Endothelial cell (in vitro differentiated cells): Measurements from ENCODE around the gene RIN3. TPM values are rescaled to one million over a fixed set of nuclear protein-coding genes. Genes with fewer than 3 reads are reported as not detected.

Experiments
- DNase-seq: peaks from one replicate; pipeline ENCODE4 v3.0.0; 2021; ENCODE audit warnings: low spot score
- H3K27ac Mint-ChIP-seq: one replicate; pipeline ENCODE4 v1.8.0; 2021; ENCODE audit warnings: mixed read lengths, inconsistent platforms; ENCODE audit not compliant: unreplicated experiment
- H3K27me3 Mint-ChIP-seq: one replicate; pipeline ENCODE4 v1.8.0; 2021; ENCODE audit warnings: mild to moderate bottlenecking, moderate library complexity, mixed read lengths, inconsistent platforms; ENCODE audit not compliant: unreplicated experiment
- H3K36me3 Mint-ChIP-seq: one replicate; pipeline ENCODE4 v1.8.0; 2021; ENCODE audit warnings: mild to moderate bottlenecking, low read depth, mixed read lengths, inconsistent platforms; ENCODE audit not compliant: unreplicated experiment
- H3K4me1 Mint-ChIP-seq: one replicate; pipeline ENCODE4 v1.8.0; 2021; ENCODE audit warnings: mild to moderate bottlenecking, mixed read lengths, inconsistent platforms; ENCODE audit not compliant: unreplicated experiment
- H3K4me3 Mint-ChIP-seq: one replicate; pipeline ENCODE4 v1.8.0; 2021; ENCODE audit warnings: mild to moderate bottlenecking, mixed read lengths, inconsistent platforms; ENCODE audit not compliant: unreplicated experiment
- H3K9me3 Mint-ChIP-seq: one replicate; pipeline ENCODE4 v1.8.0; 2021; ENCODE audit warnings: mixed read lengths, inconsistent platforms; ENCODE audit not compliant: unreplicated experiment
- total RNA-seq: library from RNA; stranded (reverse); fragmentation: NEBNext Ultra II Directional; extraction: Animal tissue kit (Norgen Biotek cat#: 25700); gene quantifications from one replicate; pipeline ENCODE4 v1.2.1, GENCODE V29; 2021; ENCODE audit not compliant: unreplicated experiment
- TF ChIP-seq, protein P1 (sequence below): fragments of 200-600 bp; sonication (generic); IDR thresholded peaks from one replicate; pipeline ENCODE4 v1.5.0; 2021; ENCODE audit warnings: antibody characterized with exemption; ENCODE audit not compliant: unreplicated experiment

Gene RIN3
- total RNA-seq, 1 donor from 2014 or later, result 25.8 TPM

DNA sequence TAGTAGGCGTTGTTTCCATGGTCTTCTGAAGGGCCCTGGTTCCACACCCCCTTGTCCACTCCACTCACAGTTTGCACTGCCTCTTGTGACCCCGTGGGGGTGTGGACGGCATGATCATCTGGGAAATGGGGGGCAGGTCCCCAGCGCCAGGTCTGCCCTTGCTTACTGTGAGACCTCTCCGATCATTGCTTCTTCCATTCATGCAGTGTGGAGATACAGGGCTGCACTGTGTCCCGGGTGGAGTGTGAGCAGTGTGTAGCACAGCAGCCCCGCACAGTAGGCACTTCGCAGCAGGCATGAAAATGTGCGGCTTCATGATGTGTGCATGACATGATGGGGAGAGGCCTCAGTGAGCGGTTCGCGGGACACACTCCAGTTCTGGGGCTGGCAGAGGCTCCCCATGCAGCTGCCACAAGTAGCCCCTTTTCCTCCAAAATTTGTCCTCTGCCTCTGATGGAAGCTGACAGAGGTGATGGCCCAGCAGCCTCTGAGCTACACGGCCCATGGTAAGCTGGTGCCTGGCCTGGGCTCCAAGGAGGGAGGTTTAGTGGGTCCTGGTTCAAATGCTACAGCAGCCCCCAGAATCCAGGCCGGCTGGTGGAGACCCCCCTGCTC, 15.0 kb downstream of the RIN3 start:
- Mint-ChIP-seq H3K4me1 (no peaks in the 10 kb centered on the region), H3K27me3 (peaks cover 5% of the 10 kb centered on the region), H3K36me3 (peaks cover 4% of the 10 kb centered on the region), H3K4me3 (no peak overlapping the region), H3K9me3 (no peaks in the 10 kb centered on the region), H3K27ac (no peak overlapping the region)
- TF ChIP-seq, protein P1, sequence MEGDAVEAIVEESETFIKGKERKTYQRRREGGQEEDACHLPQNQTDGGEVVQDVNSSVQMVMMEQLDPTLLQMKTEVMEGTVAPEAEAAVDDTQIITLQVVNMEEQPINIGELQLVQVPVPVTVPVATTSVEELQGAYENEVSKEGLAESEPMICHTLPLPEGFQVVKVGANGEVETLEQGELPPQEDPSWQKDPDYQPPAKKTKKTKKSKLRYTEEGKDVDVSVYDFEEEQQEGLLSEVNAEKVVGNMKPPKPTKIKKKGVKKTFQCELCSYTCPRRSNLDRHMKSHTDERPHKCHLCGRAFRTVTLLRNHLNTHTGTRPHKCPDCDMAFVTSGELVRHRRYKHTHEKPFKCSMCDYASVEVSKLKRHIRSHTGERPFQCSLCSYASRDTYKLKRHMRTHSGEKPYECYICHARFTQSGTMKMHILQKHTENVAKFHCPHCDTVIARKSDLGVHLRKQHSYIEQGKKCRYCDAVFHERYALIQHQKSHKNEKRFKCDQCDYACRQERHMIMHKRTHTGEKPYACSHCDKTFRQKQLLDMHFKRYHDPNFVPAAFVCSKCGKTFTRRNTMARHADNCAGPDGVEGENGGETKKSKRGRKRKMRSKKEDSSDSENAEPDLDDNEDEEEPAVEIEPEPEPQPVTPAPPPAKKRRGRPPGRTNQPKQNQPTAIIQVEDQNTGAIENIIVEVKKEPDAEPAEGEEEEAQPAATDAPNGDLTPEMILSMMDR, result no peak
- DNase-seq, result no peak

DNA sequence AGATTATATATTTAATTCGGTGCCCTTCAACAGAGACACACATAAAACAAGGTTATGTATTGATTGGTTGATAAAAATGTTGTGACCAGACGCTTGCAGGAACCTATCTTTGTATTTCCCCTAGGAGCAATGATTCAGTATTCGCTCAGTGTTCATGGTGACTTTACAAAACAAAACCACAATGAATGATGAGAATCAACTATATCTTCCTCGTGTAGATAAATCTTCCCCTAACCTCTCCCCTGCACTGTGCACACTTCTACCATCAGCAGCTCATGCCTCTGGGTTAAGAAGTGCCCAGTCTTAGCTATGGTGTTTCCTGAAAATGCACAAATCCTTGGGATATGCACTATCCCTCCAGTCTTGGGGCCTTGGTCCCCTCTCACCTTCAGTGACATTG, 16.3 kb downstream of the RIN3 start:
- TF ChIP-seq, protein P1, result no peak
- no peak for DNase-seq
- Mint-ChIP-seq H3K27me3 (peaks cover 5% of the 10 kb centered on the region), H3K27ac (no peak overlapping the region), H3K36me3 (peaks cover 4% of the 10 kb centered on the region), H3K4me1 (no peaks in the 10 kb centered on the region), H3K4me3 (no peak overlapping the region), H3K9me3 (no peaks in the 10 kb centered on the region)

DNA sequence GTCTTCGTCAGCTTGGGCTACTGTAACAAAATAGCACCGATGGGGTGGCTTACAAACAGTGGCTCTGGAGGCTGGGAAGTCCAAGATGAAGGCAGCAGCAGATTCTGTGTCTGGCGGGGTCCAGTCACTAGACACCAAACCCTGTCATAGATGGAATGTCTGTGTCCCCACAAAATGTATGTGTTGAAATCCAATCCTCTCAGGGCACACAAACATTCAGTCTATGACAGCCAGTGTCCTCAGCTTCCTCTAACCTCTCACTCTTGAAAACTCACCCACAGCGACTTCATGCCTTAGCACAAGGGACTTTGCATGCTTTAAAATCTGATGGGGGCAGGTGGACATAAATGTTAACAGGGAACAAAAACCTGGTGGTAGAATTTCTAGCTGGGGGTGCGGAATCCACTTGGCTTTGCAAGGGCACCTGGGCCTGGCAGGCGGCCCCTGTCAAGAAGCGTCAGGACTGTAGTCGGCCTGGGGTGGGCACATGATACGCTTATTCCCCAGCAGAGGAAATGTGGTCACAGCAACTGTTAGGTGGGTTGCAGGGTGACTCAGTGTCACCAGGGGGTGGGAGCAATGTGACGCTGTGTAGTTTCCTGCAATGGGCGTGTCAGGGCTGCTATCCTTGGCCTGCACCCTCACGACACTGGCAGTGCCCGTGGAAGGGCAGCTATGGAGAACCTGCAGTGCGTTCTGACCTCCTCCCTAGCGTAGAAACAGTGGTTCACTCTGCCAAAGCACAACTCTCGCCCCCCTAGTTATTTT, 17.7 kb downstream of the RIN3 start:
- Mint-ChIP-seq H3K36me3 (peaks cover 4% of the 10 kb centered on the region), H3K27me3 (peaks cover 4% of the 10 kb centered on the region), H3K4me3 (no peak overlapping the region), H3K4me1 (peaks cover 3% of the 10 kb centered on the region), H3K9me3 (no peaks in the 10 kb centered on the region), H3K27ac (no peak overlapping the region)
- no peak for DNase-seq
- TF ChIP-seq, protein P1, result no peak

GRCh38 chr14:92532490-92533163, 19.0 kb downstream of the RIN3 start:
- H3K9me3 Mint-ChIP-seq, result no peaks in the 10 kb centered on the region
- H3K36me3 Mint-ChIP-seq, result peaks cover 4% of the 10 kb centered on the region
- peaks cover 2% of the 10 kb centered on the region for H3K27me3 Mint-ChIP-seq
- peaks cover 3% of the 10 kb centered on the region for H3K4me1 Mint-ChIP-seq
- H3K27ac Mint-ChIP-seq, result no peak overlapping the region
- TF ChIP-seq, protein P1, result no peak
- H3K4me3 Mint-ChIP-seq, result no peak overlapping the region
- DNase-seq, result no peak
